WTC11 (cell line): ENCODE measurements around the gene IL36B.

Experiments used
- ATF3 ChIP-seq: sonication (generic); formaldehyde crosslinking; conservative IDR thresholded peaks from 2 replicates; pipeline ENCODE4 v1.8.1; 2022; ENCODE audit warnings: mild to moderate bottlenecking, missing genetic modification reagents
- CTCF ChIP-seq: fragments of 200-600 bp; IDR thresholded peaks from 2 replicates; pipeline ENCODE4 v1.8.0; 2022; ENCODE audit warnings: antibody characterized with exemption
- FOXJ3 ChIP-seq: sonication (generic); formaldehyde crosslinking; IDR thresholded peaks from 2 replicates; pipeline ENCODE4 v1.9.0; 2021; ENCODE audit warnings: missing genetic modification reagents, mild to moderate bottlenecking, borderline replicate concordance
- IRF1 ChIP-seq: sonication (generic); formaldehyde crosslinking; IDR thresholded peaks from 2 replicates; pipeline ENCODE4 v1.8.0; 2023; ENCODE audit warnings: missing genetic modification reagents
- MYBL2 ChIP-seq: sonication (generic); formaldehyde crosslinking; IDR thresholded peaks from 2 replicates; pipeline ENCODE4 v1.8.1; 2023; ENCODE audit warnings: mild to moderate bottlenecking, moderate library complexity, missing genetic modification reagents
- OVOL2 ChIP-seq: fragments of 250-450 bp; sonication (Bioruptor Pico); IDR thresholded peaks from 2 replicates; pipeline ENCODE4 v1.9.0; 2021; ENCODE audit warnings: mild to moderate bottlenecking, borderline replicate concordance
- TCF7 ChIP-seq: sonication (generic); formaldehyde crosslinking; IDR thresholded peaks from 2 replicates; pipeline ENCODE4 v1.8.0; 2022; ENCODE audit warnings: mild to moderate bottlenecking, low read depth, missing genetic modification reagents, moderate library complexity
- USF2 ChIP-seq: sonication (generic); formaldehyde crosslinking; IDR thresholded peaks from 2 replicates; pipeline ENCODE4 v1.8.1; 2023; ENCODE audit warnings: mild to moderate bottlenecking, missing genetic modification reagents, moderate library complexity
- ZNF263 ChIP-seq: sonication (generic); formaldehyde crosslinking; IDR thresholded peaks from 2 replicates; pipeline ENCODE4 v1.8.1; 2022; ENCODE audit warnings: low read depth, mild to moderate bottlenecking, moderate library complexity, missing genetic modification reagents
- ZNF317 ChIP-seq: sonication (generic); formaldehyde crosslinking; IDR thresholded peaks from 2 replicates; pipeline ENCODE4 v1.8.1; 2023; ENCODE audit warnings: low read depth, mild to moderate bottlenecking, moderate library complexity, missing genetic modification reagents, borderline replicate concordance
- TF ChIP-seq, protein P1 (sequence below): sonication (generic); formaldehyde crosslinking; IDR thresholded peaks from 2 replicates; pipeline ENCODE4 v1.8.1; 2023; ENCODE audit warnings: mild to moderate bottlenecking, moderate library complexity, missing genetic modification reagents

DNA sequence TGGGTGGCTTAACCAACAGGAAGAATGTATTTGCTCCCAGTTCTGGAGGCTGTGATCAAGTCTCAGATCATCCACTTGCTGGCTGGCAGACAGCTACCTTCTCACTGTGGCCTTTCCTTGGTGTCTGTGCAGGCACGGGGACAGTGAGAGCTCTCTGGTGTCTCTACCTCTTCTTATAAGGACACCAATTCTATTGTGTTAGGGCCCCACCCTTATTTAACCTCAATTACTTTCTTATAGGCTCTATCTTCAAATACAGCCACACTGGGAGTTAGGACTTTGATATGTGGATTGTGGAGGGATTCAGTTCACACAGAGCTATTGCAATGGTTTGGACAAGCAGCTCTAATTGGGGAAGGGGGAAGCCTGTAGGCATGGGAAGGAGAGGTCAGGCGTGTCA is 49.5 kb upstream of the IL36B start:
- TF ChIP-seq ZNF317 (CRISPR knock-in tag) (no peak), IRF1 (CRISPR knock-in tag) (no peak), CTCF (no peak), FOXJ3 (CRISPR knock-in tag) (no peak), ZNF263 (no peak), ATF3 (CRISPR knock-in tag) (no peak), OVOL2 (CRISPR knock-in tag) (no peak), TCF7 (no peak), MYBL2 (CRISPR knock-in tag) (no peak), USF2 (CRISPR knock-in tag) (no peak)
- TF ChIP-seq, protein P1, sequence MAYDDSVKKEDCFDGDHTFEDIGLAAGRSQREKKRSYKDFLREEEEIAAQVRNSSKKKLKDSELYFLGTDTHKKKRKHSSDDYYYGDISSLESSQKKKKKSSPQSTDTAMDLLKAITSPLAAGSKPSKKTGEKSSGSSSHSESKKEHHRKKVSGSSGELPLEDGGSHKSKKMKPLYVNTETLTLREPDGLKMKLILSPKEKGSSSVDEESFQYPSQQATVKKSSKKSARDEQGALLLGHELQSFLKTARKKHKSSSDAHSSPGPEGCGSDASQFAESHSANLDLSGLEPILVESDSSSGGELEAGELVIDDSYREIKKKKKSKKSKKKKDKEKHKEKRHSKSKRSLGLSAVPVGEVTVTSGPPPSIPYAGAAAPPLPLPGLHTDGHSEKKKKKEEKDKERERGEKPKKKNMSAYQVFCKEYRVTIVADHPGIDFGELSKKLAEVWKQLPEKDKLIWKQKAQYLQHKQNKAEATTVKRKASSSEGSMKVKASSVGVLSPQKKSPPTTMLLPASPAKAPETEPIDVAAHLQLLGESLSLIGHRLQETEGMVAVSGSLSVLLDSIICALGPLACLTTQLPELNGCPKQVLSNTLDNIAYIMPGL = no peak
